GM12878 (cell line): ENCODE results near the gene FAM222A. TPM values are rescaled to one million over a fixed set of nuclear protein-coding genes. Genes with fewer than 3 reads are reported as not detected.

Source experiments
- ATAC-seq: fragments of 200-7000 bp; cut with Tn5 transposase; 3 replicates; pipeline ENCODE4 v1.9.1; 2020; ENCODE audit warnings: mild to moderate bottlenecking, moderate library complexity
- BruUV-seq: library from RNA; stranded (reverse); fragments of 400-500 nt; replicated peaks from 2 replicates; lab custom pipeline; 2021; lab: Mats Ljungman, UMichigan
- CTCF ChIA-PET: fragments of 300-600 bp; sonication (Branson Sonifier 250); formaldehyde crosslinking; extraction: SDS; loops from one replicate; lab custom pipeline; 2021; ENCODE audit warnings: inconsistent platforms; lab: Yijun Ruan, JAX
- POLR2A ChIA-PET: fragments of 350-600 bp; formaldehyde crosslinking; extraction: SDS; loops from one replicate; lab custom pipeline; 2021; ENCODE audit warnings: inconsistent platforms; lab: Charles Lee
- RAD21 ChIA-PET: fragments of 300-600 bp; sonication (Branson Sonifier 250); formaldehyde crosslinking; loops from one replicate; lab custom pipeline; 2023; ENCODE audit warnings: antibody characterized with exemption; ENCODE audit not compliant: unreplicated experiment; lab: Charles Lee
- SMC1A ChIA-PET: fragments of 300-600 bp; sonication (Branson Sonifier 250); formaldehyde crosslinking; loops from one replicate; lab custom pipeline; 2023; ENCODE audit not compliant: unreplicated experiment, uncharacterized antibody; lab: Charles Lee
- DNase-seq: peaks from one replicate; pipeline ENCODE4 v3.0.0-alpha.2; 2011; ENCODE audit warnings: low read depth, low spot score
- FAIRE-seq: peaks from 3 replicates; lab custom pipeline; 2011; peaks lifted over from hg19 to GRCh38; lab: Jason Lieb, UNC
- H2AFZ ChIP-seq: 2 replicates; pipeline ENCODE4 v1.6.0; 2011; ENCODE audit warnings: low read depth, low read length, control low read depth; ENCODE audit not compliant: control insufficient read depth
- H3K27ac ChIP-seq: 2 replicates; pipeline ENCODE4 v1.5.1; 2011; ENCODE audit warnings: control low read depth; ENCODE audit not compliant: control insufficient read depth, insufficient read depth
- H3K27me3 ChIP-seq, 2 experiments: replicated peaks in 1 of 2; 2 replicates each; pipeline versions ENCODE4 v1.6.0 to v1.6.1; 2011; ENCODE audit warnings: low read length in 1 of 2; ENCODE audit not compliant: control insufficient read depth in 2 of 2, insufficient read depth in 2 of 2
- H3K36me3 ChIP-seq, 2 experiments: 2 replicates each; pipeline ENCODE4 v1.5.1; 2011; ENCODE audit warnings: low read length in 1 of 2; ENCODE audit not compliant: control insufficient read depth in 2 of 2, insufficient read depth in 2 of 2
- H3K4me1 ChIP-seq: 2 replicates; pipeline ENCODE4 v1.6.1; 2011; ENCODE audit warnings: mild to moderate bottlenecking, low read length, moderate library complexity, mixed read lengths; ENCODE audit not compliant: control insufficient read depth, insufficient read depth
- H3K4me2 ChIP-seq: 2 replicates; pipeline ENCODE4 v1.6.0; 2011; ENCODE audit warnings: control low read depth; ENCODE audit not compliant: control insufficient read depth, insufficient read depth
- H3K4me3 ChIP-seq: fragments of 200-600 bp; sonication (generic); 2 replicates; pipeline ENCODE4 v1.5.1; 2016
- H3K79me2 ChIP-seq: 2 replicates; pipeline ENCODE4 v1.6.0; 2011; ENCODE audit warnings: low read length; ENCODE audit not compliant: control insufficient read depth, insufficient read depth
- H3K9ac ChIP-seq: 2 replicates; pipeline ENCODE4 v1.8.0; 2011; ENCODE audit warnings: low read length, control low read depth, mixed read lengths; ENCODE audit not compliant: control insufficient read depth, insufficient read depth
- H3K9me3 ChIP-seq: replicated peaks from 3 replicates; pipeline ENCODE4 v1.5.1; 2011; ENCODE audit warnings: mild to moderate bottlenecking, low read length; ENCODE audit not compliant: control insufficient read depth, insufficient read depth
- H4K20me1 ChIP-seq: 2 replicates; pipeline ENCODE4 v1.6.0; 2011; ENCODE audit not compliant: control insufficient read depth, insufficient read depth
- BACH1 ChIP-seq: fragments of 450-650 bp; IDR thresholded peaks from 2 replicates; pipeline ENCODE4 v1.6.1; 2017; ENCODE audit warnings: mild to moderate bottlenecking, borderline replicate concordance
- BHLHE40 ChIP-seq, 2 experiments: fragments of 450-650 bp in 1 of 2; IDR thresholded peaks; 2 replicates each; pipeline ENCODE4 v1.6.1; 2011 to 2017; ENCODE audit warnings: low read depth in 2 of 2, borderline replicate concordance in 1 of 2, improper control_type of control experiment in 1 of 2, low read length in 1 of 2, mild to moderate bottlenecking in 1 of 2
- CTCF ChIP-seq, 3 experiments: IDR thresholded peaks in 2 of 3; conservative IDR thresholded peaks in 1 of 3; 2 replicates each; pipeline ENCODE4 v1.5.1; 2011; ENCODE audit warnings: low read depth in 3 of 3, low read length in 3 of 3, mild to moderate bottlenecking in 3 of 3, control low read depth in 2 of 3, moderate library complexity in 2 of 3, inconsistent platforms in 1 of 3, mixed read lengths in 1 of 3; ENCODE audit not compliant: control insufficient read depth in 2 of 3, insufficient read depth in 1 of 3; ENCODE audit errors: extremely low read depth in 1 of 3
- KDM1A ChIP-seq: fragments of 200-600 bp; sonication (generic); IDR thresholded peaks from 2 replicates; pipeline ENCODE4 v1.6.1; 2016; ENCODE audit warnings: borderline replicate concordance
- NRF1 ChIP-seq: conservative IDR thresholded peaks from 2 replicates; pipeline ENCODE4 v1.6.1; 2011; ENCODE audit warnings: mild to moderate bottlenecking, low read depth, low read length, improper control_type of control experiment
- SPI1 ChIP-seq: IDR thresholded peaks from 2 replicates; pipeline ENCODE4 v1.6.1; 2011; ENCODE audit warnings: low read depth, mild to moderate bottlenecking, low read length, moderate library complexity, borderline replicate concordance; ENCODE audit not compliant: insufficient read depth
- SUPT20H ChIP-seq: IDR thresholded peaks from 2 replicates; pipeline ENCODE4 v1.6.1; 2011; ENCODE audit warnings: low read depth, mild to moderate bottlenecking, low read length, moderate library complexity, borderline replicate concordance; ENCODE audit not compliant: control insufficient read depth
- WGBS: methylation state at CpG from one replicate; pipeline ENCODE4 v1.1.6; 2016; ENCODE audit warnings: low lambda C conversion rate; ENCODE audit not compliant: insufficient replicate concordance, insufficient coverage; ENCODE audit errors: missing lambda C conversion rate; 5-methylcytosine and 5-hydroxymethylcytosine counted together
- in situ Hi-C: fragments of 300-500 bp; cut with MboI; formaldehyde crosslinking; loops from 9 replicates; pipeline ENCODE4 v1.14.3; 2018; ENCODE audit warnings: mixed read lengths
- intact Hi-C: fragments of 100-400 bp; cut with micrococcal nuclease; formaldehyde crosslinking; loops from one replicate; pipeline ENCODE4 v1.14.2; 2022; ENCODE audit not compliant: unreplicated experiment
- polyA plus RNA-seq, 11 experiments: library from polyadenylated mRNA; depleted of rRNA in 4 of 11; unstranded in 6 of 11; stranded (reverse) in 5 of 11; fragments of >200 nt; fragmentation: Nextera tagmentation in 4 of 11; fragmentation: Illumina TruSeq in 1 of 11; extraction: Ambion mirVana in 4 of 11; extraction: Trizol in 1 of 11; gene quantifications; 1 replicate in 1 of 11; 2 replicates in 10 of 11; pipeline versions ENCODE4 v1.2.1 to v1.2.3, GENCODE V29; 2011 to 2016; ENCODE audit warnings: inconsistent platforms in 2 of 11, missing spikeins in 2 of 11, low read depth in 1 of 11
- total RNA-seq, 4 experiments: library from RNA; depleted of rRNA in 3 of 4; stranded (reverse); fragments of >200 nt in 3 of 4; fragmentation: Illumina TruSeq in 1 of 4; extraction: Trizol in 1 of 4; gene quantifications; 2 replicates each; pipeline versions ENCODE4 v1.2.1 to v1.2.3, GENCODE V29; 2013 to 2021

The FAM222A gene
- total and polyA plus RNA-seq, 10 of the 15 experiments (the other 5 are each of a cell fraction or from before 2014, with no cell fraction given) = 0.04 to 0.49 (median 0.14) TPM; not detected in 3

DNA sequence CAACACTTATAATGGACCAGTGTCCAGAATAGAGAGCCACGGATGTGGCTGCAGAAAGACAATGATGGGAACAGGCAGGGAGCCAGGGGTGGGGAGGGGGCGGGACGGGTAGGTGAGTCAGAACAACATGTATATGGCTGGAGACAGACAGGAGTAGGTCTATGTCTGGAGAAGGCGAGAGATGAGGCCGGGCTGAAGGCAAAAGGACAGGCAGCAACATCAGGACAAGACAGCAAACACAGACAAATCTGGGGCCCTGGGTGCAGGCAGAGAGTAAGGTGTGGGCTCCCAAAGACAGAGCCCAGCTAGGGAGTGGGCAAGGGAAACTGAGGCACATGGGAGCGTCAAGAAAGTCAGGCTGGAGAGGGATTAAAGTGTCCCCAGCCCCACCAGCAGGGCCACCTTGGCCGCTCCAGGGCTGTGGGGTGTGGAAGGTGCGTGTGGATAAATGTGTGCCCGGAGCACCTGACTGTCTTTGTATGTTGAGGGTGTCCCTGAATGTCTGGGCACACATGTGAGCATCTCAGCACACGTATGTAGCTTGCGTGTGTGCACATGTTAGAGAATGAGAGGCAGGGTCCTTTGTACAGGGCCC, 44.1 kb downstream of the FAM222A start:
- Histone ChIP-seq H2AFZ (no peak overlapping the region), H3K4me3 (no peak overlapping the region), H3K27ac (no peak overlapping the region), H3K9me3 (no peaks in the 10 kb centered on the region; the same call in 1 of the 3 replicates), H3K79me2 (no peaks in the 10 kb centered on the region), H4K20me1 (no peaks in the 10 kb centered on the region), H3K27me3 (no peaks in the 10 kb centered on the region), H3K4me1 (no peaks in the 10 kb centered on the region), H3K36me3 (no peaks in the 10 kb centered on the region), H3K9ac (no peak overlapping the region), H3K4me2 (no peak overlapping the region)
- intact Hi-C loops (no loop called here), in situ Hi-C loops (no loop called here)
- DNase-seq (no peak), ATAC-seq (no peak), FAIRE-seq (no peak)
- ChIA-PET CTCF (no interaction called here), RAD21 (no interaction called here), POLR2A (no interaction called here), SMC1A (no interaction called here)
- BruUV-seq = no TSS peak
- WGBS = 41% methylated on average over 11 of the region's 11 CpGs
- TF ChIP-seq NRF1 = no peak
- TF ChIP-seq CTCF (IDR thresholded peaks at IDR 0.05 in 2 of 3, conservative IDR thresholded peaks at IDR 0.05 in 1 of 3; ENCODE audit: control insufficient read depth in 2 of 3, extremely low read depth in 1 of 3, insufficient read depth in 1 of 3, low read depth in 3 of 3, low read length in 3 of 3) = no peak
- no peak for TF ChIP-seq SPI1
- no peak for TF ChIP-seq BACH1
- no peak for TF ChIP-seq SUPT20H
- no peak for TF ChIP-seq BHLHE40 (IDR thresholded peaks at IDR 0.05; ENCODE audit: borderline replicate concordance in 1 of 2, low read depth in 2 of 2, low read length in 1 of 2)
- TF ChIP-seq KDM1A = no peak
